WERI-Rb-1 (cell line): ENCODE results near the gene SYT9.

Experiments
- DNase-seq: peaks from one replicate; pipeline ENCODE4 v3.0.0-alpha.2; 2020
- H3K27ac ChIP-seq: fragments of 250-450 bp; sonication (Bioruptor Pico); 2 replicates; pipeline ENCODE4 v1.5.1; 2020; ENCODE audit warnings: mild to moderate bottlenecking, moderate library complexity
- H3K27me3 ChIP-seq: fragments of 250-450 bp; sonication (Bioruptor Pico); 2 replicates; pipeline ENCODE4 v1.5.1; 2021; ENCODE audit warnings: mild to moderate bottlenecking, low read depth, moderate library complexity; ENCODE audit not compliant: insufficient read depth, severe bottlenecking
- H3K36me3 ChIP-seq: fragments of 250-450 bp; sonication (Bioruptor Pico); 2 replicates; pipeline ENCODE4 v1.5.1; 2020; ENCODE audit warnings: mild to moderate bottlenecking, moderate library complexity
- H3K4me3 ChIP-seq: 2 replicates; pipeline ENCODE4 v1.5.1; 2011; ENCODE audit warnings: low read depth, mild to moderate bottlenecking, control low read depth, low read length
- H3K9me3 ChIP-seq: fragments of 250-450 bp; sonication (Bioruptor Pico); 2 replicates; pipeline ENCODE4 v1.5.1; 2021; ENCODE audit warnings: mild to moderate bottlenecking, moderate library complexity; ENCODE audit not compliant: severe bottlenecking
- CTCF ChIP-seq: IDR thresholded peaks from 2 replicates; pipeline ENCODE4 v1.5.1; 2011; ENCODE audit warnings: low read depth, mild to moderate bottlenecking, control low read depth, inconsistent platforms, low read length

SYT9 gene

GRCh38 chr11:7291100-7291829, 39.6 kb downstream of the SYT9 start:
- H3K27me3 ChIP-seq: peaks cover 12% of the 10 kb centered on the region

GRCh38 chr11:7292922-7293321, 41.2 kb downstream of the SYT9 start:
- H3K27me3 ChIP-seq: peaks cover 12% of the 10 kb centered on the region
- no peak overlapping the region for H3K4me3 ChIP-seq
- TF ChIP-seq CTCF: no peak
- H3K9me3 ChIP-seq: no peaks in the 10 kb centered on the region
- no peak for DNase-seq
- no peaks in the 10 kb centered on the region for H3K36me3 ChIP-seq
- no peak overlapping the region for H3K27ac ChIP-seq

More at GRCh38 chr11:7291100-7291829, 39.6 kb downstream of the SYT9 start:
- Histone ChIP-seq H3K36me3 (no peaks in the 10 kb centered on the region), H3K27ac (no peak overlapping the region), H3K4me3 (no peak overlapping the region), H3K9me3 (no peaks in the 10 kb centered on the region)
- no peak for TF ChIP-seq CTCF
- DNase-seq: no peak

GRCh38 chr11:7299393-7299792, 47.7 kb downstream of the SYT9 start:
- H3K4me3 ChIP-seq: no peak overlapping the region
- DNase-seq: no peak
- H3K9me3 ChIP-seq: no peaks in the 10 kb centered on the region
- no peak for TF ChIP-seq CTCF
- no peak overlapping the region for H3K27ac ChIP-seq
- no peaks in the 10 kb centered on the region for H3K36me3 ChIP-seq
- H3K27me3 ChIP-seq: peaks cover 18% of the 10 kb centered on the region

- H3K36me3 ChIP-seq: no peaks in the 10 kb centered on the region
- no peaks in the 10 kb centered on the region for H3K9me3 ChIP-seq
- H3K27me3 ChIP-seq: peaks cover 22% of the 10 kb centered on the region
- DNase-seq: no peak
- H3K4me3 ChIP-seq: no peak overlapping the region
- TF ChIP-seq CTCF: no peak
- H3K27ac ChIP-seq: no peak overlapping the region
Measured at GRCh38 chr11:7300281-7300680, 48.6 kb downstream of the SYT9 start.

GRCh38 chr11:7303146-7303545, 51.4 kb downstream of the SYT9 start:
- Histone ChIP-seq H3K27ac (no peak overlapping the region), H3K36me3 (no peaks in the 10 kb centered on the region), H3K4me3 (no peak overlapping the region), H3K9me3 (no peaks in the 10 kb centered on the region), H3K27me3 (peaks cover 44% of the 10 kb centered on the region)
- TF ChIP-seq CTCF: no peak
- no peak for DNase-seq

GRCh38 chr11:7306900-7307299, 55.2 kb downstream of the SYT9 start:
- Histone ChIP-seq H3K9me3 (no peaks in the 10 kb centered on the region), H3K27me3 (peaks cover 55% of the 10 kb centered on the region), H3K4me3 (no peak overlapping the region), H3K27ac (no peak overlapping the region), H3K36me3 (no peaks in the 10 kb centered on the region)
- no peak for TF ChIP-seq CTCF
- DNase-seq: no peak
